HepG2 (cell line): ENCODE measurements around the gene WNT1. TPM values are rescaled to one million over a fixed set of nuclear protein-coding genes. Genes with fewer than 3 reads are reported as not detected.

Experiments
- AHR ChIP-seq: IDR thresholded peaks from 2 replicates; pipeline ENCODE4 v1.6.1; 2018; ENCODE audit warnings: missing genetic modification reagents, missing compliant biosample characterization
- ARNT ChIP-seq: fragments of 450-650 bp; IDR thresholded peaks from 2 replicates; pipeline ENCODE4 v1.6.1; 2017
- ATM ChIP-seq: fragments of 450-650 bp; IDR thresholded peaks from 2 replicates; pipeline ENCODE4 v1.7.1; 2017; ENCODE audit warnings: mild to moderate bottlenecking, borderline replicate concordance
- HDAC1 ChIP-seq: sonication (generic); formaldehyde crosslinking; IDR thresholded peaks from 2 replicates; pipeline ENCODE4 v1.5.1; 2020; ENCODE audit warnings: mild to moderate bottlenecking, missing genetic modification reagents
- HNF1A ChIP-seq, 2 experiments: sonication (generic) in 1 of 2; formaldehyde crosslinking in 1 of 2; IDR thresholded peaks; 2 replicates each; pipeline versions ENCODE4 v1.4.0 to v1.6.1; 2016 to 2020; ENCODE audit warnings: borderline replicate concordance in 1 of 2, low read depth in 1 of 2, mild to moderate bottlenecking in 1 of 2, missing genetic modification reagents in 1 of 2
- KLF16 ChIP-seq, 2 experiments: sonication (generic) in 1 of 2; formaldehyde crosslinking in 1 of 2; IDR thresholded peaks; 2 replicates each; pipeline versions ENCODE4 v1.6.1 to v1.8.0; 2016 to 2023; ENCODE audit warnings: missing genetic modification reagents in 2 of 2, missing compliant biosample characterization in 1 of 2
- MED8 ChIP-seq: sonication (generic); formaldehyde crosslinking; IDR thresholded peaks from 2 replicates; pipeline ENCODE4 v1.8.1; 2023; ENCODE audit warnings: mild to moderate bottlenecking, missing genetic modification reagents; ENCODE audit not compliant: insufficient replicate concordance
- MIXL1 ChIP-seq: IDR thresholded peaks from 2 replicates; pipeline ENCODE4 v1.6.1; 2016
- NFKB2 ChIP-seq: sonication (generic); formaldehyde crosslinking; IDR thresholded peaks from 2 replicates; pipeline ENCODE4 v1.4.0; 2020; ENCODE audit warnings: missing genetic modification reagents, borderline replicate concordance
- PHB2 ChIP-seq: fragments of 450-650 bp; IDR thresholded peaks from 2 replicates; pipeline ENCODE4 v1.6.1; 2018; ENCODE audit not compliant: partially characterized antibody
- POLR2A ChIP-seq, 2 experiments: IDR thresholded peaks; 2 replicates each; pipeline ENCODE4 v1.6.1; 2011; ENCODE audit warnings: low read depth in 2 of 2, low read length in 2 of 2, mild to moderate bottlenecking in 1 of 2, moderate library complexity in 1 of 2; ENCODE audit not compliant: insufficient read depth in 1 of 2
- RFXAP ChIP-seq: sonication (generic); formaldehyde crosslinking; IDR thresholded peaks from 2 replicates; pipeline ENCODE4 v1.4.0; 2020; ENCODE audit warnings: missing genetic modification reagents, borderline replicate concordance
- SPEN ChIP-seq: sonication (generic); formaldehyde crosslinking; IDR thresholded peaks from 2 replicates; pipeline ENCODE4 v1.5.1; 2020; ENCODE audit warnings: low read depth, mild to moderate bottlenecking, missing genetic modification reagents
- XBP1 ChIP-seq: sonication (generic); formaldehyde crosslinking; IDR thresholded peaks from 2 replicates; pipeline ENCODE4 v1.5.0; 2020; ENCODE audit warnings: missing genetic modification reagents
- ZBTB2 ChIP-seq: sonication (generic); formaldehyde crosslinking; IDR thresholded peaks from 2 replicates; pipeline ENCODE4 v1.8.0; 2022; ENCODE audit warnings: low read depth, missing genetic modification reagents
- ZBTB25 ChIP-seq: IDR thresholded peaks from 2 replicates; pipeline ENCODE4 v1.6.1; 2018; ENCODE audit warnings: missing genetic modification reagents
- ZNF543 ChIP-seq: sonication (generic); formaldehyde crosslinking; IDR thresholded peaks from 2 replicates; pipeline ENCODE4 v1.4.0; 2020; ENCODE audit warnings: mild to moderate bottlenecking, missing genetic modification reagents
- ZNF670 ChIP-seq: sonication (generic); formaldehyde crosslinking; IDR thresholded peaks from 2 replicates; pipeline ENCODE4 v1.8.0; 2022; ENCODE audit warnings: mild to moderate bottlenecking, missing genetic modification reagents, borderline replicate concordance
- ZNF7 ChIP-seq: IDR thresholded peaks from 2 replicates; pipeline ENCODE4 v1.6.1; 2016; ENCODE audit warnings: missing biosample characterization, missing genetic modification reagents
- ZNF709 ChIP-seq: sonication (generic); formaldehyde crosslinking; IDR thresholded peaks from 2 replicates; pipeline ENCODE4 v1.5.0; 2020; ENCODE audit warnings: mild to moderate bottlenecking, missing genetic modification reagents
- ZNF713 ChIP-seq: sonication (generic); formaldehyde crosslinking; IDR thresholded peaks from 2 replicates; pipeline ENCODE4 v1.4.0; 2020; ENCODE audit warnings: mild to moderate bottlenecking, missing genetic modification reagents
- ZNF720 ChIP-seq: sonication (generic); formaldehyde crosslinking; IDR thresholded peaks from 2 replicates; pipeline ENCODE4 v1.4.0; 2020; ENCODE audit warnings: missing genetic modification reagents
- polyA plus RNA-seq, 8 experiments: library from polyadenylated mRNA; depleted of rRNA in 3 of 8; stranded (reverse) in 7 of 8; unstranded in 1 of 8; fragments of >200 nt; fragmentation: Illumina TruSeq in 4 of 8; extraction: Trizol in 4 of 8; gene quantifications; 2 replicates each; pipeline versions ENCODE4 v1.2.1 to v1.2.3, GENCODE V29; 2011 to 2016; ENCODE audit warnings: low read depth in 4 of 8, missing spikeins in 1 of 8, mixed read lengths in 1 of 8; ENCODE audit not compliant: insufficient read depth in 1 of 8
- total RNA-seq, 5 experiments: library from RNA; depleted of rRNA; stranded (reverse); fragments of >200 nt; fragmentation: Illumina TruSeq; extraction: Trizol; gene quantifications; 2 replicates each; pipeline ENCODE4 v1.2.3, GENCODE V29; 2016; ENCODE audit warnings: low read depth in 1 of 5

WNT1 gene
- total and polyA plus RNA-seq, 2 of the 13 experiments (the other 11 are each of a cell fraction or from before 2014, with no cell fraction given) = not detected

GRCh38 chr12:49018261-49019119 lies 40.4 kb downstream of the WNT1 start, which contains the start of gene PRKAG1 (continued):
- TF ChIP-seq HNF1A (IDR thresholded peaks at IDR 0.05; ENCODE audit: low read depth) (no peak), HNF1A (CRISPR knock-in tag; IDR thresholded peaks at IDR 0.05; ENCODE audit: borderline replicate concordance) (peak; percentile 30; the same call in 1 of the 2 replicates), XBP1 (CRISPR knock-in tag) (no peak), PHB2 (no peak), KLF16 (CRISPR knock-in tag; IDR thresholded peaks at IDR 0.05) (peak in 1 of 2 experiments; percentile 86; a peak in 2 of 4 replicates), MED8 (CRISPR knock-in tag) (no peak), ZBTB2 (peak; percentile 70), POLR2A (IDR thresholded peaks at IDR 0.05; ENCODE audit: insufficient read depth in 1 of 2, low read depth in 2 of 2, low read length in 2 of 2) (peak; percentile 78 to 82), ATM (no peak), AHR (CRISPR knock-in tag) (no peak), ZNF720 (CRISPR knock-in tag) (no peak), MIXL1 (CRISPR knock-in tag) (peak; percentile 40), ZNF543 (CRISPR knock-in tag) (peak; percentile 45; the same call in 1 of the 2 replicates), HDAC1 (CRISPR knock-in tag) (peak; percentile 28; the same call in 1 of the 2 replicates), NFKB2 (CRISPR knock-in tag) (peak; percentile 49; the same call in 1 of the 2 replicates), RFXAP (no peak), ZNF713 (CRISPR knock-in tag) (0 out of 2 replicates have a peak, but pooled peaks have one; percentile 87), ZNF670 (CRISPR knock-in tag) (no peak), ZNF709 (CRISPR knock-in tag) (no peak; the same call in 1 of the 2 replicates), SPEN (CRISPR knock-in tag) (peak; percentile 92), ARNT (no peak), ZBTB25 (CRISPR knock-in tag) (peak; percentile 93), ZNF7 (CRISPR knock-in tag) (no peak)
- TF ChIP-seq, all 625 proteins: peak for 245
